Activated CD4-positive, alpha-beta T cell treated with anti-CD3 and anti-CD28 coated beads, Interleukin-10, Interleukin-2, amounts not matched to agents 100 ng/mL and 50 ng/mL, durations not matched to agents 16 hours and 8 hours (primary cell): ENCODE results near the gene STK17B.
"Not testable (repeated sequence)": the region's sequence is repeated elsewhere in the genome, so short reads cannot be mapped to it uniquely, and the experiment has no call there.

Source experiments
- DNase-seq: peaks from one replicate; pipeline ENCODE4 v3.0.0-alpha.2; 2020

STK17B gene

GRCh38 chr2:196105951-196106350 is 65.4 kb downstream of the STK17B start:
- DNase-seq = no peak

- DNase-seq = no peak
Observed at GRCh38 chr2:196104066-196104465, 67.3 kb downstream of the STK17B start.

GRCh38 chr2:196103626-196104025 is 67.8 kb downstream of the STK17B start:
- DNase-seq = no peak

GRCh38 chr2:196101325-196101991 is 69.9 kb downstream of the STK17B start:
- peak; percentile 71 for DNase-seq

- DNase-seq = no peak
Observed at GRCh38 chr2:196099916-196100315, 71.5 kb downstream of the STK17B start.

- DNase-seq = no peak
Observed at GRCh38 chr2:196097864-196098660, 73.3 kb downstream of the STK17B start.

- DNase-seq = no peak
Observed at GRCh38 chr2:196096982-196097745, 74.2 kb downstream of the STK17B start.

- DNase-seq = no peak
Observed at GRCh38 chr2:196096264-196096663, 75.1 kb downstream of the STK17B start.

GRCh38 chr2:196089448-196089847 is 81.9 kb downstream of the STK17B start:
- DNase-seq = not testable (repeated sequence)

GRCh38 chr2:196088203-196088602 is 83.2 kb downstream of the STK17B start:
- DNase-seq = no peak

- DNase-seq = no peak
Observed at GRCh38 chr2:196086517-196087368, 84.6 kb downstream of the STK17B start.

GRCh38 chr2:196083601-196084000 is 87.8 kb downstream of the STK17B start:
- no peak for DNase-seq
